ENCODE results near the gene GXYLT2. TPM values are rescaled to one million over a fixed set of nuclear protein-coding genes. Genes with fewer than 3 reads are reported as not detected.
A peak's percentile ranks its signal among the peaks of the same experiment; 100 is the strongest.

The GXYLT2 gene, protein sequence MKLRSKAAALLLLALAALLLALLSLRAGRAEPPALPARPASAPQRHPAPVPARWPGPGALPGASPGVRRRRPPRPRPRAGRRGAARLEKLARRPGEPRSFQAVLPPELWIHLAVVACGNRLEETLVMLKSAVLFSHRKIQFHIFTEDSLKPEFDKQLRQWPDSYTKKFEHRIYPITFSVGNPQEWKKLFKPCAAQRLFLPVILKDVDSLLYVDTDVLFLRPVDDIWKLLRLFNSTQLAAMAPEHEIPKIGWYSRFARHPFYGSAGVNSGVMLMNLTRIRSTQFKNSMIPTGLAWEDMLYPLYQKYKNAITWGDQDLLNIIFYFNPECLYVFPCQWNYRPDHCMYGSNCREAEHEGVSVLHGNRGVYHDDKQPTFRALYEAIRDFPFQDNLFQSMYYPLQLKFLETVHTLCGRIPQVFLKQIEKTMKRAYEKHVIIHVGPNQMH
- 59.7 and 66.4 TPM in 2 replicates for total RNA-seq
- 46.1 TPM for polyA plus RNA-seq (2012)

DNA sequence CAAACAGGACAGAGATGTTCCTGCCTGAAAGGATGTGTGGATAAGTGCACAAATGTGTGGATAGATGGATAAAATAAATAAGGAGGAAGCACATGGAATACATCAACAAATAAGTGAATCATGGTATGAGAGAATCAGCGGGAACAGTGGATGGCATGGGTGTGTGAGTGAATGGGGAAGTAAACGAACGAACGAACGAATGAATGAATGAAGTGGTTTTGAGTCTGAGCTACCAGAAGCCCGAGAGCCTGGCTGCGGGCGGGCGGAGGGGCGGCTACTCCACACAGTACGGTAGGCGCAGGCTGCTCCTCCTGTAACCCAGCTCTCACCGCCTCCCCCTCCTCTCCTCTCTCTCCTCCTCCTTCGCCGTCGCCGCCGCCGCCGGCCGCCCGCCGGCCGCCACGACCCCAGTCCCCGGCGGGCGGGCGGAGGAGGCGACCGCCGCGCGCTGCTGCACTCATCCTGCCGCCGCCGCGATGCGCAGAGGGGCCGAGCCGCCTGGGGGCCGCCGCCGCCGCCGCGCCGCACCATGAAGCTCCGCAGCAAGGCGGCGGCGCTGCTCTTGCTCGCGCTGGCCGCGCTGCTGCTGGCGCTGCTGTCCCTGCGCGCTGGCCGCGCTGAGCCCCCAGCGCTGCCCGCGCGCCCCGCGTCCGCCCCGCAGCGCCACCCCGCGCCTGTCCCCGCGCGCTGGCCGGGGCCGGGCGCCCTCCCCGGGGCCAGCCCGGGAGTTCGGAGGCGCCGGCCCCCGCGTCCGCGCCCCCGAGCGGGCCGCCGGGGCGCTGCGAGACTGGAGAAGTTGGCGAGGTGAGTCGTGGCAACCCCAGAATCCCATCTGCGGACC, at the start of gene GXYLT2:
Gene GXYLT2, plus strand, starts transcription at position 342 of the 841 bp plus-strand sequence. Its CDS starts 188 bp downstream, at position 530.
- DNase-seq (ENCODE audit: low read depth) = peak; percentile 84

DNA sequence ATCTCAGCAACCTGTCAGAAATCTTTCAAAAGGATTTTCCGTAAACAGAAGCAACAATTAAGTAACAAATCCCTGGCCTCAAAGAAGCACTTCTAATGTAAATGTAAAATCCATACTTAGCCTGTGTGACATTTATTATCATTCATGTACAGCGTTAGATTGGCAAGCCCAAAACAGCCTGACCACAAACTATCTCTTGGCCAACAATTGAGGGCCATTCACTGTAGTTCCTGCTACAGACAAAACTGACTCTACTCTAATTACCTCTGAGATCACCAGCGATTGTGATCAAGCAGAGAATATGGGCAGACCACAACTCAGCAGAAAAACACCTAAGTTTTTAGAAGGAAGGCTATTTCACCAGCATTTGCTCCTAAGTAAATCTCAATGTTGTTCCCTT, 48.8 kb upstream of the GXYLT2 start:
- no peak for DNase-seq (ENCODE audit: low read depth)

DNA sequence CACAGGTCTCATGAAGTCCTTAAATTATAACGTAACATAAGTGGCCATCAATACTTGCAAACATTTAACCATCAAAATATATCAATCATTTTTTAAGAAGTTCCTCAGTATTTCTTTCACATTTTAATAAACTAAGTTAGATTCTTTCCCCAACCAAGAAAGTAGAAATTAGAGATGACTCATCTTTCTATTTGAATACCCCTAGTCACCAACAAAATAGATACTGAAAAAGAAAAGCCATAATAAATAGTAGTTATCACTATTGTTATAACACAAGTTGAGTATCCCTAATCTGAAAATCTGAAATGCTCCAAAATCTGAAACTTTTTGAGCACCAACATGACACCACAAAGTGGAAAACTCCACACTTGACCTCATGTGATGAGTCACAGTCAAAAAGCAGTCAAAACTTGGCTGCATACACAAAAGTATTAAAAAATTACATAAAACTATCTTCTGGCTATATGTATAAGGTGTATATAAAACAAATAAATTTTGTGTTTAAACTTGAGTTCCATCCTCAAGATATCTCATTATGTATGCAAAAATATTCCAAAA, 43.3 kb upstream of the GXYLT2 start:
- no peak for DNase-seq (ENCODE audit: low read depth)

DNA sequence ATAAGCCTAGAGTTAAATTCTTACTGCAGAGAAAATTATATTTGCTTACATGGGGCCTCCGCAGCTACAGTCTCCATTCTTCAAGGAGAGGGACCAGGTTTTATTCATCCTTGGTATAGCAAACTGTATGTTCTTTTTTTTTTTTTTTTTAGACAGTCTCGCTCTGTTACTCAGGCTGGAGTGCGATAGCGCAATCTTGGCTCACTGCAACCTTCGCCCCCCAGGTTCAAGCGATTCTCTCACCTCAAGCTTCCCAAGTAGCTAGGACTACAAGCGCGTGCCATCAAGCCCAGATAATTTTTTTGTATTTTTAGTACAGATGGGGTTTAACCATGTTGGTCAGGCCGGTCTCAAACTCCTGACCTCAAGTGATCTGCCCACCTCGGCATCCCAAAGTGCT, 41.7 kb upstream of the GXYLT2 start:
- DNase-seq (ENCODE audit: low read depth) = no peak

DNA sequence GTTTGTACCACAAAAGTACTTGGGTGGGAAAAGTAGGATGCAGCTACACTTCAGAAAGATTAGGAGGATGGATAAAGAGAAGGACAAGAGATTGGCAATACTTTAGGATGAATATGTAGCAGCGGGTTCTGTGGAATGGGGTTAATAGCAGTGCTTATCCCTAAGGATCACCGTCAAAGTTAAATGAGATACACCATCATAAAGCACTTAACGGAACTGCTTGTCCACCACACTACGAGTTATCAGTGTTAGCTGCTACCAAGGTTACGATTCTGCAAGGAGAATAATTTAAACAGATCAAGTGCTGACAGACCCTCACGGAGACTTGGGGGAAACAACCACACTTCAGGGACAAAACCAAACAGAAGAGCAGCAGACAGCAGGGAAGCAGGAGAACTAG, 40.6 kb upstream of the GXYLT2 start:
- no peak for DNase-seq (ENCODE audit: low read depth)

DNA sequence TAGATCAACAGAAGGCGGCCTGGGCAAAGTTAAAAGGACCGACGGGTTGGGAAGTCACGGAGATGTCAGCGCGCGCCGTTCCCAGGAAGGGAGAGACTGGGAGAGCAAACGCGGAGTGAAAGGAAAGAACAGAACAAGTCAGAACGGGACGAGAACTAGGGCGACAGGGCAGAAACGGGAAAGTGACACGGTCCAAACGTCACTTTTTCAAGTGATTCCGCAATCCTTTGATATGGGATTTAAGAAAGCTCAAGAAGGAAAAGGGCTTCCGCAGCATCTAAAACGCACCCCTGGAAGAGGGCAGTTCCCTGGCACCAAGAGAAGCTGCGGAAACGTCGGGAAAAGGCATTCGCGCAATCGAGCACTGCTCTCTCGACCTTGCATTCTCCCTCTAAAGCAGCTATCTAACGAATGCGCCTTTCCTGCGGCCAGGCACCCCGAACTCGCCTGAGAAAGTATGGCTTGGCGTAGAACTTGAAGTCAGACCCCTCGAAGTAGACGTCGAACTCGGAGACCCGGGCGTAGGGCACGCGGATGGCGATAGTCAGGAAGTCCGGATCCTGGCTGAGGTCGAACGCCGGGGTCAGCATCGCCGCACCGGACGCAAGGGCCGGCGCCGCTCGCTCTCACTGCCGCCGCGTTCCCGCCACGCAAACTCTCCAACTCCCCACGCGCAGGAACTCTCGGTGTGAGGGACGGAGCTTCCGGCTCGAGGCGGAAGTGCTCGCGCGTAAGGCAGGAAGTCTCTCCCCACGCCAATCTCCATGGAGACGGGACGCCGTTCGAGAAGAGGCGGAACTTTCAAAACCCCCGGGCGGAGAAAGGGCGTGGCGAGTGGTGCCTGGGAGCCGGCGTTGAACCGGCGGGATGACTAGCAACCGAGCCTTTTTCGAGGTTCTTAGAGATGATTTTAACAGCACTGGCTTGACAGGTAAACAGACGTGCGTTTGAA, 39.8 kb upstream of the GXYLT2 start, which contains the start of gene SHQ1:
Gene SHQ1, minus strand, starts transcription at position 695 of the 952 bp plus-strand sequence. Its CDS starts 105 bp downstream, at position 590.
- DNase-seq (ENCODE audit: low read depth) = peak; percentile 98

DNA sequence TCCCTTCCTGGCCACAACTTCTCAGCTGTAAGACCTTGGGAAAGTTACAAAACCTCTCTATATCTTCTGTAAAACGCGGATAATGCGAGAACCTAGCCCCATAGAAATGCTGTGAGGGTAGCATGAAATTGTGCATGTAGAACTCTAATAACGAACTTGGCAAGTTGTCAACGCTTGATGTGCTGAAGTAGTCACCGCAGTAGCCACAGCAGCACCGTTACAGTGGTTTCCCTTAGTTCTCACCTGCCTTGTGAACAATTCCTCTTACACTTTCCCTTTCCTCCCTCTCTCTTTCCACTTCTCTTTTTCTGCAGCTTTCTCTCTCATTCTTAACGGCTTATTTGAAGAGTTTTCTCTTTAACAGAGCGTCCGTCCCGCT, 39.2 kb upstream of the GXYLT2 start:
- no peak for DNase-seq (ENCODE audit: low read depth)

DNA sequence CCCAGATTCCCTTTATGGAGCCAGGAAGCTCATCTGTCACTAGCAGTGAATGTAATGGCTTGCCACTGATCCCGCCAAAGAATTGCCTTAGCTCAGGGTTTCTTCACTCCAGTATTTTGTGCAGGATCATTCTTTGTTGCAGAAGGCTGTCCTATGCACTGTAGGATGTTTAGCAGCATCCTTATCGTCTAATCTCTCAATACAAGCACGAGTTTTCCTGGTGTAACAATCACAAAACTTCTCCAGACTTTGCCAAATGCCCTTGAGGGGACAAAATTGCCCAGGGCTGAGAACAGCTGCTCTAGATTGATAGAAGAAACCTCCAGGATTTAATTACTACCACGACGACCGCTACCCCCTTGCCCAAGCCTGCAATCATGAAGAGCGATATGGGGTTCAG, 32.8 kb upstream of the GXYLT2 start:
- DNase-seq (ENCODE audit: low read depth) = no peak

DNA sequence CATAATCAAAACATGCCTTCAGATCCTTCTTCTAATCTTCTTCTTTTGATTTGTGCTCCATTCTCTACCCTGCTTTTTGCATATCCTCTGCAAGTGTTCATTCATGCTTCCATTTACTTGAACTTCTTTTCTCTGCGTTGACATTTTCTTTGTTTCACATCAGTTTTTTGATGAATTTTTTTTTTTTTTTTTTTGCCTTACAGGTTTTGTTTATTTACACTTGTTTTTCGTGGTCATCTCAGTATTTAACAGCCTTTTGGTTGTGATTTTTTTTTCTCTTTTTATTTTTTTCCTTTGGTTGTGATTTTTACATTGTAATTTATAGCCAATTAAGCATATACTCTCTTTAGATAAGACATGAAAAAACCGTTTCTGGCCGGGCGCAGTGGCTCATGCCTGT, 27.8 kb upstream of the GXYLT2 start:
- DNase-seq (ENCODE audit: low read depth) = no peak

DNA sequence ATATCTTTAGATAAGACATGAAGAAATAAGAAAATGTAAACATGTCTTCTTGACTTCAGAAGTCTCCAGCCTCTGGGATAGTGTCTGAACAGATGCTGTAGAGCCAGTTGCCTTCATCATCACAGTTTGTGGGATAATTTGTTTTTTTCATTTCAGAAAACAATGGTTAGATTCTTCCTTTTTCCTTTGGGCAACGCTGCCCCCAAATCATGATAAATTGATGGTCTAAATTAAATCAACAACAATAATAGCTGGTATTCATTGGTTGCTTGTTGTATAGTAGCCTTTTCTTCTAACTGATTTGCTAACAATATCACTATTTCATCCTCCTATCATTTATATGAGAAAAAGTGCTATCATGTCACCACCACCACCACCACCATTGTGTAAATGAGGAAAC, 27.0 kb upstream of the GXYLT2 start:
- no peak for DNase-seq (ENCODE audit: low read depth)

DNA sequence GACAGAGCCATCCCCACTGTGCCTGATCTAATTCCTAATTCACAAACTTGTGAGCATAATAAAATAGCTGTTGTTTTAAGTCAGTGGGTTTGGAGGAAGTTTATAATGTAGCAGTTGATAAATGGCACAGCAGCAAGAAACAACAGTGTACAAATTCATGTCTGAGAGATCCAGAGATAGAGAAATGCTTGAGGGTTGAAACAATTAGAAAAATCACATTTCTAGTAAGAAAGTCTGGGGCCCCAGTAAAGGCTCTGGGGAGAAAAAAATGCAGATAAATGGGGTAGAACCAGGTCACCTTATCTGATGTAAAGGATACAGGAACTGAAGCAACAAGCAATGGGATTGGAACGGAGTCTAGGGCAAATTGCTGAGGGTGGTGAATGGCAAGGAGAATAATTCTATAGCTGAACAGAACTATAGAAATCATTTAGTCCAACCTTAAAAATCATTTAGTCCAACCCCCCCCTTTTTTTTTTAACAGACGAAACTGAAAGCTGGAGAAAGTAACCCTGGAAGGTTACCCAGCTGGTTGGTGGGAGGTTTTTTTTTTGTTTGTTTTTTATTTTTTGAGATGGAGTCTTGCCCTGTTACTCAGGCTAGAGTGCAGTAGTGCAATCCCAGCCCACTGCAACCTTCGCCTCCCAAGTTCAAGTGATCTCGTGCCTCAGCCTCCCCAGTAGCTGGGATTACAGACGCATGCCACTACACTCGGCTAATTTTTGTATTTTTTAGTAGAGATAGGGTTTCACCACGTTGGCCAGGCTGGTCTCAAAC, 25.3 kb upstream of the GXYLT2 start:
- DNase-seq (ENCODE audit: low read depth) = no peak

DNA sequence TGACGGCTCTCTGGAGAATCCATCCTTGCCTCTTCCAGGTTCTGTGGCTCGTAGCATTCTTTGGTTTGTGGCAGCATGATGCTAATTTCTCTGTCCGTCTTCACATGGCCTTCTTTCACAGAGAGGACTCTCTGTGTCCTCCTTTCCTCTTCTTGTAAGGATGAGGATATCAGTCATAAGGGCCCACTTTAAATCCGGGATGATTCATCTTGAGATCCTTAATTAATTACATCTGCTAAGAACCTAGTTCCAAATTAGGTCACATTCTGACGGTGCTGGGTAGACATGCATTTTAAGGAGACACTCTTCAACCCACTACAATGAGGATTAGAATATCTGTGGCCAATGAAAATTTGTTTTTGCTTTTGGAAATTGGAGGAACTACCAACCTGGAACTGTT, 15.7 kb upstream of the GXYLT2 start:
- no peak for DNase-seq (ENCODE audit: low read depth)

DNA sequence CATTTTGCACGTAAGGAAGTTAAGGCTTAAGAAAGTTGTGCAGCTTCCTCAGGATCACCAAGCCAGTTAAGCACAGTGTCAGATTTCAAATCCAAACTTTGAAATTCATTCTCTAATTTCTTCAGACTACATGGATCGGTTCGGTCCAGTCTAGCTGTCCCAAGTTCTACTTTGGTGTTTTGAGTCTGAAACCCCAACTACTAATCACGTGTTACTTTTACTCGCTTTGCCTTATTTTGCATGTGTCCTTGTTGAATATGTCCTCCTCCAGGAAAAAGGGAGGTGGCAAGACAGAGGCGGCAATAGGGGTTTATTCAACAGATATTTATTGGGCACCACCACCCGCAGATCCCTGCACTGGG, 522 bp upstream of the GXYLT2 start:
- peak; percentile 47 for DNase-seq (ENCODE audit: low read depth)

DNA sequence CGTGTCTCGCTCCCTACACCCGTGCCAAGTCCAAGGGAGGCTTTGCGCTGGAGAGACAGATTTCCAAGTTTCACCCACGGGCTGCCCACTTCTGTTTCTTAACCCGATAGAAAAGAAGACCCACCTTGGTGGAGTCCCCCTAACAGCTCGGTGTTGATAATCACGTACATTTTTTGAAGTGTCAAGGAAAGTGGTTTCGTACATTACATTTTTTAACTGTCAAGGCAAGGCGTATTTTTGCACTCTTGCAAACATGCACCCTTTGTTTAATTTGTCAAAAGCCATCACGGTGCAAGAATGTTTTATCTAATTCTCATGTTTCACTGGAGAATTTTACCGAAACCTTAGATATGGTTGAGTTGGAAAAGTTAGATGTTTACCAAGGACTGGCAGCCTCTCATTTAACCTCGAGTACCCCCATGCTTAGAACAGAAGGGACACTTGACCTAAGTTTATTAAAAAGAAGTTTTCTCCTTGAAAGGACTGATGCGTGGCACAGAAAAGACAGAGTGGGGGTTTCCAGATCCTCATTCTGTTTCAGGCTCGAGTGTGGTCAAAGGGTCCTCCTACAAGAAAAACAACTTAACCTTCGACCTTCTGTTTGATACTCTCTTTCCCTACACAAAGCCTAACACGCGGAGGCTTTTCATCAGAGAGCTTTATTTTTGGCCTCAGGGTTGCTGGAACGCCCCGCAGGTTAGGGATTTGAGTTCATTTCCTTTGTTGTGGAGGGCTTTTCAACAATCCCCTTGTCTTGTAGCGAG, 882 bp downstream of the GXYLT2 start:
- DNase-seq (ENCODE audit: low read depth) = peak; percentile 49

DNA sequence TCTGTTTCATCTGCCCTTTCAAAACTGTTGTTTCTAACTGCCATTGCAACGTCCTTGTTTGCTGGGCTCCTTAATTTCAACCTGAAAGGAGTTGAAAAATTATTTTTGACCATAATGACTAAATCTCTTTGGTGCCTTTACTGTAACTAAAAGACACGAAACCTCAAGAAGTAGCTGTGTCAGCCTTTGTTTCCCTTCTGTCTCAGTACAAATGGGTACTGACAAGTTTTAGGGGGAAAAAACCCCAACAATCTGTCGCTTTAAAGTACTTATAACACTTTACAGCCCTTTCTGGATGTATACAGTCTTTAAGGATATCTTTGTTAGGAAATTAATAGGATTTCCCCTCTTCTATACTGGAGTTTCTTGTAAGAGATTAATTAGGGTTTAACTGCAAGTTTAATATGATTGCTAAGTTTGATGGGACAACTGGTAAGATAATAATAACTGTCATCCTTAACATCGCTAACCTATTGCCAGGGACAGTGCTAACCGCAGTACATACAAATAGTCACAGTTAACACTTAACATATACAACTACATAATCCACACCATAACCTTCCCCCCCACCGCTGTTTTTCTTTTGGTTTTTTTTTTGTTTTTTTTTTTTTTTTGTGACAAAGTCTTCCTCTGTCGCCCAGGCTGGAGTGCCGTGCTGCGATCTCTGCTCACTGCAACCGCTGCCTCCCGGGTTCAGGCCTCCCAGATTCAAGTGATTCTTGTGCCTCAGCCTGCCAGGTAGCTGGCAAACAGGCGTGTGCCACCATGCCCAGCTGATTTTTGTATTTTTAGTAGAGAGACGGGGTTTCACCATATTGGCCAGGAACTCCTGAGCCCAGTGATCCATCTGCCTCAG, 1.7 kb downstream of the GXYLT2 start:
- no peak for DNase-seq (ENCODE audit: low read depth)

DNA sequence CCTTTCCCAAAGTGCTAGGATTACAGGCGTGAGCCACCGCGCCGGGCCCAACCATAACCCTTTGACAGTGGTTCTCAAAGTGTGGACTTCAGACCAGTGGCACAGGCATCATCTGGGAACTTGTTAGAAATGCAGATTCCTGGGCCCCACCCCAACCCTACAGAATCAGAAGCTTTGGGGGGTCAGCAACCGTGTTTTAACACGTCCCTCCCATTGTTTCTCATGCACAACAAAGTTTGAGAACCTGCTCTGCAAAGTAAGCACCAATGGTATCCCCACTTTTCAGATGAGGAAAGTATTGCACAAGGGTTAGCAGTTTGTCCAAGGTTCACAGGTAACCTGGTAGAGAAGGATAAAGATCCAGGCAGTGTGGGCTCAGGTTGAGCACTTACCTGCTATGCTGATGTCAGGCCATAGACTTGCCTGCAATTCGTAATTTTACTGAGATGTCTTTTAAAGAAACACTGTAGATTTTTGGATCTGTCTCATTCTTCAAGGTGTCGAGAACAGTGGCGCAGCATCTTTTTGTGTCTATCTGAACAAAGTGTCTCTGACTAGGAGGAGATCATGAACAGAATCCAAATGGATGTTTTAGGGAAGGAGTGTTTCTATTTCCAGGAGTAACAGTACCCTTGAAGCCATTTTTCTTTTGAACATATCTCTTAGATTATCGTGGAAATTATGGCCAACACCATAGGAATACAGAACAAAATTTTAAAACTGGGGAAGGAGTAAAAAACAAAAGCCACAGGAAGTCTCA, 2.5 kb downstream of the GXYLT2 start:
- DNase-seq (ENCODE audit: low read depth) = no peak

DNA sequence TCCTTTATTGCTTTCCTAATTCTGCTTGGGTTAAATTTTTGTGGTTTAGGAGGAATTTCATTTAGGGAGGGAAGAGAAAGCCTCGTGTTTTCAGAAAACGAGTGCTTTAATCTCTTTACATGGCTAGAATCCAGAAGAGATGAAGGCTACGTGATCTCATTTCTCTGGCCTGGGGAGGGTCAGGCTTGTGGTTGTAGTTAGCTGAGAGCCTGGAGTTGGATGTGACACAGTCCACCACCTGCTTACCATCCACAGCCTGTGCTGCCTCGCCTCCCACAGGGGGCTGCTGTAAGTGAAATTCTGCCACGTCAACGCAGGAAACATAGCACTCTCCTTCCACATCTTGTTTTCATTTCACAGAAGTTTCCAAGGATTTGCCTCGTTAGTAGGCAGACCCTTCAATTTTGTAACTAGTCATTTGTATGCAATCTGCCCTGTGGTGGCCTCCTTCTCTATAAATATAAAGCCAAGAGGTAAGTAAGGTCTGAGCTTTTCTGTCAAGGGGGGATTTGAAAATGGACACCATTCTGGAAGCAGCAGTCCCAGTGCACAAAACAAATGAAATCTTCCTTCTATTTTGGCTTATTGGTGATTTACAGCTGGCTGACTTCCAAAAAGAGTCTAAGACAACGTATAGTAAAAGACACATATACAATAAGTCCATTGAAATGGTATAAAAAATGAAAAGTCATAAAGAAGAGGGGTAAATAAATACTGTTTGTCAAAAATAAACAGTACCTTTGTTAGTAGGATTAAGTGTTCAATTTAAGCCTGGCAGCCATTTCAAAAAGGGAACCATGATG, 3.4 kb downstream of the GXYLT2 start:
- peak; percentile 98 for DNase-seq (ENCODE audit: low read depth)

All from myocyte (in vitro differentiated cells).